HEK293 (cell line): ENCODE data around the gene MT2A.

Experiments used
- CTCF ChIA-PET: fragments of 350-600 bp; formaldehyde crosslinking; extraction: SDS; loops from one replicate; lab custom pipeline; 2021; ENCODE audit warnings: antibody characterized with exemption; lab: Yijun Ruan, JAX
- POLR2A ChIA-PET: fragments of 300-600 bp; formaldehyde crosslinking; extraction: SDS; loops from one replicate; lab custom pipeline; 2020; ENCODE audit warnings: antibody characterized with exemption, inconsistent platforms; lab: Yijun Ruan, JAX
- H3K27ac ChIP-seq: fragments of 200-500 bp; sonication (Bioruptor generic); 2 replicates; pipeline ENCODE4 v1.5.1; 2014; ENCODE audit warnings: low read depth, low read length, control low read depth, inconsistent platforms; ENCODE audit errors: extremely low read depth
- H3K36me3 ChIP-seq, 2 experiments: fragments of 200-500 bp in 1 of 2; sonication (Bioruptor generic) in 1 of 2; 1 replicate in 1 of 2; 2 replicates in 1 of 2; pipeline ENCODE4 v1.5.1; 2014 to 2017; ENCODE audit warnings: inconsistent platforms in 2 of 2, low read length in 2 of 2; ENCODE audit not compliant: control insufficient read depth in 2 of 2, insufficient read depth in 1 of 2
- H3K4me1 ChIP-seq: fragments of 200-500 bp; sonication (Bioruptor generic); 2 replicates; pipeline ENCODE4 v1.5.1; 2014; ENCODE audit warnings: mild to moderate bottlenecking, low read length, inconsistent platforms; ENCODE audit not compliant: control insufficient read depth, insufficient read depth
- H3K4me3 ChIP-seq: 2 replicates; pipeline ENCODE4 v1.5.1; 2011; ENCODE audit warnings: low read depth, mild to moderate bottlenecking, control low read depth, low read length, moderate library complexity
- H3K9me3 ChIP-seq: fragments of 200-500 bp; sonication (Bioruptor generic); 2 replicates; pipeline ENCODE4 v1.5.1; 2014; ENCODE audit warnings: low read depth, low read length, inconsistent platforms; ENCODE audit not compliant: control insufficient read depth, insufficient read depth
- KLF9 ChIP-seq: fragments of 450-650 bp; formaldehyde crosslinking; IDR thresholded peaks from 2 replicates; pipeline ENCODE4 v1.5.1; 2016; ENCODE audit warnings: missing biosample characterization, missing genetic modification characterization, low read depth
- PBX3 ChIP-seq: sonication (generic); formaldehyde crosslinking; IDR thresholded peaks from 2 replicates; pipeline ENCODE4 v1.8.1; 2022; ENCODE audit warnings: mild to moderate bottlenecking, moderate library complexity, missing genetic modification reagents
- REST ChIP-seq: fragments of 450-650 bp; formaldehyde crosslinking; IDR thresholded peaks from 2 replicates; pipeline ENCODE4 v1.5.1; 2016; ENCODE audit warnings: missing biosample characterization, missing genetic modification characterization
- YY1 ChIP-seq: fragments of 450-650 bp; formaldehyde crosslinking; IDR thresholded peaks from 2 replicates; pipeline ENCODE4 v1.5.1; 2018; ENCODE audit warnings: missing biosample characterization, missing genetic modification characterization
- ZNF175 ChIP-seq: fragments of 450-650 bp; formaldehyde crosslinking; IDR thresholded peaks from 2 replicates; pipeline ENCODE4 v1.5.1; 2016; ENCODE audit warnings: missing biosample characterization, missing genetic modification characterization
- ZNF335 ChIP-seq: fragments of 450-650 bp; formaldehyde crosslinking; conservative IDR thresholded peaks from 2 replicates; pipeline ENCODE4 v1.5.1; 2016; ENCODE audit warnings: missing biosample characterization, missing genetic modification characterization
- ZNF341 ChIP-seq: fragments of 450-650 bp; formaldehyde crosslinking; IDR thresholded peaks from 2 replicates; pipeline ENCODE4; 2016; ENCODE audit warnings: low read depth, missing biosample characterization, missing genetic modification characterization
- ZNF394 ChIP-seq: fragments of 450-650 bp; formaldehyde crosslinking; IDR thresholded peaks from 2 replicates; pipeline ENCODE4 v1.5.1; 2016; ENCODE audit warnings: missing biosample characterization, missing genetic modification characterization, mild to moderate bottlenecking, moderate library complexity, borderline replicate concordance
- ZNF544 ChIP-seq: fragments of 450-650 bp; formaldehyde crosslinking; IDR thresholded peaks from 2 replicates; pipeline ENCODE4 v1.5.0; 2017; ENCODE audit warnings: missing biosample characterization, missing genetic modification characterization
- ZNF548 ChIP-seq: fragments of 450-650 bp; formaldehyde crosslinking; IDR thresholded peaks from 2 replicates; pipeline ENCODE4 v1.5.1; 2016; ENCODE audit warnings: missing biosample characterization, missing genetic modification characterization
- ZNF707 ChIP-seq: fragments of 450-650 bp; formaldehyde crosslinking; IDR thresholded peaks from 2 replicates; pipeline ENCODE4 v1.5.1; 2016; ENCODE audit warnings: missing biosample characterization, missing genetic modification characterization
- ZNF830 ChIP-seq: fragments of 450-650 bp; IDR thresholded peaks from 2 replicates; pipeline ENCODE4 v1.5.0; 2018; ENCODE audit warnings: missing biosample characterization, missing genetic modification characterization, low read depth, mild to moderate bottlenecking, moderate library complexity
- TF ChIP-seq, protein P1 (sequence below): fragments of 450-650 bp; formaldehyde crosslinking; IDR thresholded peaks from 2 replicates; pipeline ENCODE4 v1.5.1; 2016; ENCODE audit warnings: missing biosample characterization, missing genetic modification characterization
- TF ChIP-seq, protein P2 (sequence below): fragments of 450-650 bp; formaldehyde crosslinking; IDR thresholded peaks from 2 replicates; pipeline ENCODE4 v1.5.1; 2016; ENCODE audit warnings: missing biosample characterization, missing genetic modification characterization
- TF ChIP-seq, protein P3 (sequence below): fragments of 450-650 bp; formaldehyde crosslinking; IDR thresholded peaks from 2 replicates; pipeline ENCODE4 v1.5.1; 2016; ENCODE audit warnings: missing biosample characterization, missing genetic modification characterization

MT2A gene

GRCh38 chr16:56594292-56594619 lies 14.1 kb upstream of the MT2A start:
- H3K36me3 ChIP-seq = no peaks in the 10 kb centered on the region
- no peaks in the 10 kb centered on the region for H3K4me1 ChIP-seq
- ChIA-PET CTCF (no interaction called here), POLR2A (no interaction called here)
- no peaks in the 10 kb centered on the region for H3K9me3 ChIP-seq
- TF ChIP-seq KLF9 (tag by site-specific recombination) = no peak
- TF ChIP-seq, protein P1, sequence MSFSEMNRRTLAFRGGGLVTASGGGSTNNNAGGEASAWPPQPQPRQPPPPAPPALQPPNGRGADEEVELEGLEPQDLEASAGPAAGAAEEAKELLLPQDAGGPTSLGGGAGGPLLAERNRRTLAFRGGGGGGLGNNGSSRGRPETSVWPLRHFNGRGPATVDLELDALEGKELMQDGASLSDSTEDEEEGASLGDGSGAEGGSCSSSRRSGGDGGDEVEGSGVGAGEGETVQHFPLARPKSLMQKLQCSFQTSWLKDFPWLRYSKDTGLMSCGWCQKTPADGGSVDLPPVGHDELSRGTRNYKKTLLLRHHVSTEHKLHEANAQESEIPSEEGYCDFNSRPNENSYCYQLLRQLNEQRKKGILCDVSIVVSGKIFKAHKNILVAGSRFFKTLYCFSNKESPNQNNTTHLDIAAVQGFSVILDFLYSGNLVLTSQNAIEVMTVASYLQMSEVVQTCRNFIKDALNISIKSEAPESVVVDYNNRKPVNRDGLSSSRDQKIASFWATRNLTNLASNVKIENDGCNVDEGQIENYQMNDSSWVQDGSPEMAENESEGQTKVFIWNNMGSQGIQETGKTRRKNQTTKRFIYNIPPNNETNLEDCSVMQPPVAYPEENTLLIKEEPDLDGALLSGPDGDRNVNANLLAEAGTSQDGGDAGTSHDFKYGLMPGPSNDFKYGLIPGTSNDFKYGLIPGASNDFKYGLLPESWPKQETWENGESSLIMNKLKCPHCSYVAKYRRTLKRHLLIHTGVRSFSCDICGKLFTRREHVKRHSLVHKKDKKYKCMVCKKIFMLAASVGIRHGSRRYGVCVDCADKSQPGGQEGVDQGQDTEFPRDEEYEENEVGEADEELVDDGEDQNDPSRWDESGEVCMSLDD (tag by site-specific recombination) = no peak
- TF ChIP-seq, protein P2, sequence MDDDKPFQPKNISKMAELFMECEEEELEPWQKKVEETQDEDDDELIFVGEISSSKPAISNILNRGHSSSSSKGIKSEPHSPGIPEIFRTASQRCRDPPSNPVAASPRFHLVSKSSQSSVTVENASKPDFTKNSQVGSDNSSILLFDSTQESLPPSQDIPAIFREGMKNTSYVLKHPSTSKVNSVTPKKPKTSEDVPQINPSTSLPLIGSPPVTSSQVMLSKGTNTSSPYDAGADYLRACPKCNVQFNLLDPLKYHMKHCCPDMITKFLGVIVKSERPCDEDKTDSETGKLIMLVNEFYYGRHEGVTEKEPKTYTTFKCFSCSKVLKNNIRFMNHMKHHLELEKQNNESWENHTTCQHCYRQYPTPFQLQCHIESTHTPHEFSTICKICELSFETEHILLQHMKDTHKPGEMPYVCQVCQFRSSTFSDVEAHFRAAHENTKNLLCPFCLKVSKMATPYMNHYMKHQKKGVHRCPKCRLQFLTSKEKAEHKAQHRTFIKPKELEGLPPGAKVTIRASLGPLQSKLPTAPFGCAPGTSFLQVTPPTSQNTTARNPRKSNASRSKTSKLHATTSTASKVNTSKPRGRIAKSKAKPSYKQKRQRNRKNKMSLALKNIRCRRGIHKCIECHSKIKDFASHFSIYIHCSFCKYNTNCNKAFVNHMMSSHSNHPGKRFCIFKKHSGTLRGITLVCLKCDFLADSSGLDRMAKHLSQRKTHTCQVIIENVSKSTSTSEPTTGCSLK (tag by site-specific recombination) = no peak
- TF ChIP-seq ZNF175 (tag by site-specific recombination) = no peak
- no peak for TF ChIP-seq ZNF335 (tag by site-specific recombination)
- no peak for TF ChIP-seq REST (tag by site-specific recombination)
- TF ChIP-seq, protein P3, sequence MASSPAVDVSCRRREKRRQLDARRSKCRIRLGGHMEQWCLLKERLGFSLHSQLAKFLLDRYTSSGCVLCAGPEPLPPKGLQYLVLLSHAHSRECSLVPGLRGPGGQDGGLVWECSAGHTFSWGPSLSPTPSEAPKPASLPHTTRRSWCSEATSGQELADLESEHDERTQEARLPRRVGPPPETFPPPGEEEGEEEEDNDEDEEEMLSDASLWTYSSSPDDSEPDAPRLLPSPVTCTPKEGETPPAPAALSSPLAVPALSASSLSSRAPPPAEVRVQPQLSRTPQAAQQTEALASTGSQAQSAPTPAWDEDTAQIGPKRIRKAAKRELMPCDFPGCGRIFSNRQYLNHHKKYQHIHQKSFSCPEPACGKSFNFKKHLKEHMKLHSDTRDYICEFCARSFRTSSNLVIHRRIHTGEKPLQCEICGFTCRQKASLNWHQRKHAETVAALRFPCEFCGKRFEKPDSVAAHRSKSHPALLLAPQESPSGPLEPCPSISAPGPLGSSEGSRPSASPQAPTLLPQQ (tag by site-specific recombination) = no peak
- TF ChIP-seq ZNF830 (tag by site-specific recombination) = no peak
- no peak for TF ChIP-seq ZNF707 (tag by site-specific recombination)
- TF ChIP-seq ZNF548 (tag by site-specific recombination) = no peak
- no peak for TF ChIP-seq ZNF341
- TF ChIP-seq PBX3 (CRISPR knock-in tag) = no peak
- TF ChIP-seq YY1 (tag by site-specific recombination) = no peak
- TF ChIP-seq ZNF394 (tag by site-specific recombination) = no peak
- no peak for TF ChIP-seq ZNF544 (tag by site-specific recombination)
- H3K27ac ChIP-seq = no peak overlapping the region
- H3K4me3 ChIP-seq = no peak overlapping the region
